Neutrophil (primary cell): ENCODE data around the gene HMCES.
A peak's percentile ranks its signal among the peaks of the same experiment; 100 is the strongest.

Experiments
- H3K27ac ChIP-seq: fragments of 200-600 bp; sonication (generic); 2 replicates; pipeline ENCODE4 v1.5.1; 2016; ENCODE audit warnings: mild to moderate bottlenecking, moderate library complexity
- H3K27me3 ChIP-seq: fragments of 200-600 bp; sonication (generic); 2 replicates; pipeline ENCODE4 v1.6.0; 2016; ENCODE audit warnings: mild to moderate bottlenecking
- H3K36me3 ChIP-seq: fragments of 200-600 bp; sonication (generic); 2 replicates; pipeline ENCODE4 v1.5.1; 2017
- H3K4me1 ChIP-seq, 2 experiments: fragments of 200-600 bp in 1 of 2; sonication (generic) in 1 of 2; 1 replicate in 1 of 2; 2 replicates in 1 of 2; pipeline versions ENCODE4 v1.5.1 to v1.6.1; 2013 to 2016; ENCODE audit warnings: low read depth in 1 of 2, low read length in 1 of 2, mild to moderate bottlenecking in 1 of 2, moderate library complexity in 1 of 2; ENCODE audit not compliant: control insufficient read depth in 1 of 2, insufficient read depth in 1 of 2
- H3K4me3 ChIP-seq, 2 experiments: fragments of 200-600 bp in 1 of 2; sonication (generic) in 1 of 2; 1 replicate in 1 of 2; 2 replicates in 1 of 2; pipeline ENCODE4 v1.5.1; 2013 to 2016; ENCODE audit warnings: low read depth in 1 of 2, low read length in 1 of 2, mild to moderate bottlenecking in 1 of 2, moderate library complexity in 1 of 2
- H3K9me3 ChIP-seq: fragments of 200-600 bp; sonication (generic); 2 replicates; pipeline ENCODE4 v1.5.1; 2016
- CTCF ChIP-seq: fragments of 200-600 bp; sonication (generic); IDR thresholded peaks from 2 replicates; pipeline ENCODE4 v1.5.1; 2016; ENCODE audit warnings: antibody characterized with exemption

The HMCES gene

GRCh38 chr3:129271674-129272073, 7.0 kb upstream of the HMCES start:
- peaks cover 100% of the 10 kb centered on the region for H3K36me3 ChIP-seq
- no peak overlapping the region for H3K27ac ChIP-seq
- H3K4me1 ChIP-seq = no peaks in the 10 kb centered on the region
- no peak for TF ChIP-seq CTCF
- H3K4me3 ChIP-seq = no peak overlapping the region
- no peaks in the 10 kb centered on the region for H3K27me3 ChIP-seq
- H3K9me3 ChIP-seq = no peaks in the 10 kb centered on the region

- Histone ChIP-seq H3K27ac (no peak overlapping the region), H3K36me3 (peaks cover 67% of the 10 kb centered on the region)
- no peak for TF ChIP-seq CTCF
Observed at GRCh38 chr3:129276385-129276784, 2.3 kb upstream of the HMCES start.

GRCh38 chr3:129277829-129278271, 820 bp upstream of the HMCES start:
- Histone ChIP-seq H3K36me3 (peaks cover 52% of the 10 kb centered on the region), H3K27me3 (peaks cover 8% of the 10 kb centered on the region), H3K27ac (peak overlapping the region; percentile 86), H3K9me3 (no peaks in the 10 kb centered on the region), H3K4me1 (peaks cover 20 to 21% of the 10 kb centered on the region in 2 experiments), H3K4me3 (peak overlapping the region; percentile 76 to 91)
- no peak for TF ChIP-seq CTCF

More at GRCh38 chr3:129276385-129276784, 2.3 kb upstream of the HMCES start:
- H3K4me1 ChIP-seq = peaks cover 13% of the 10 kb centered on the region in 2 experiments
- peaks cover 8% of the 10 kb centered on the region for H3K27me3 ChIP-seq
- no peaks in the 10 kb centered on the region for H3K9me3 ChIP-seq
- H3K4me3 ChIP-seq = no peak overlapping the region

- Histone ChIP-seq H3K27me3 (peaks cover 8% of the 10 kb centered on the region), H3K9me3 (no peaks in the 10 kb centered on the region), H3K27ac (peak overlapping the region; percentile 86), H3K4me3 (peak overlapping the region; percentile 76 to 91), H3K36me3 (peaks cover 38% of the 10 kb centered on the region), H3K4me1 (peaks cover 22% of the 10 kb centered on the region in 2 experiments)
- no peak for TF ChIP-seq CTCF
Observed at GRCh38 chr3:129278966-129279906, 566 bp downstream of the HMCES start.

- Histone ChIP-seq H3K36me3 (peaks cover 29% of the 10 kb centered on the region), H3K4me1 (peaks cover 22% of the 10 kb centered on the region in 2 experiments), H3K27ac (no peak overlapping the region), H3K27me3 (peaks cover 8% of the 10 kb centered on the region), H3K9me3 (no peaks in the 10 kb centered on the region), H3K4me3 (peak overlapping the region in 1 of 2 experiments; percentile 91)
- TF ChIP-seq CTCF = no peak
Observed at GRCh38 chr3:129280183-129280582, 1.5 kb downstream of the HMCES start.
